Activated CD8-positive, alpha-beta memory T cell treated with anti-CD3 and anti-CD28 coated beads, Interleukin-2, amount 50 U/mL, for 1 hour (primary cell): Measurements from ENCODE around the gene PRKCH.
"Not testable (repeated sequence)": the region's sequence is repeated elsewhere in the genome, so short reads cannot be mapped to it uniquely, and the experiment has no call there.

Experiments
- DNase-seq: peaks from one replicate; pipeline ENCODE4 v3.0.0-alpha.2; 2020; ENCODE audit errors: extremely low read depth

PRKCH gene

DNA sequence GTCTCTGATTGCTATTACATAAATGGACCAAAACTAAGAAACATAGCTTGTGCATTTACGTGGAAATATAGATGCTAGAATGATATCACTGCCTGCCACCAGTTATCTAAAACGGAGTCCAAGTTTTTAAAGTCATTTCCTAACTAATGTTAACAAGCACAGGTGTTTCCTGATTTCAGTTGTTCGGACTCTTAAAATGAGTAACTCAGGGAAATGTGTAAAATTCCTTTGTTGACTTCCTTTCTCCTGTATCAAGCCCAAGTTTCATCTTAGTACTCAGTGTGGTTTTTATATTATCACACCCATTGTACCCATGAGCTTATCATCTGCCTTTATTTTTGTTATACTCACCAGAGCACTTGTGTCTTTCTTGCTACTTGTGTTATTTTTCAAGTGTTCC, 13.2 kb upstream of the PRKCH start:
- no peak for DNase-seq

DNA sequence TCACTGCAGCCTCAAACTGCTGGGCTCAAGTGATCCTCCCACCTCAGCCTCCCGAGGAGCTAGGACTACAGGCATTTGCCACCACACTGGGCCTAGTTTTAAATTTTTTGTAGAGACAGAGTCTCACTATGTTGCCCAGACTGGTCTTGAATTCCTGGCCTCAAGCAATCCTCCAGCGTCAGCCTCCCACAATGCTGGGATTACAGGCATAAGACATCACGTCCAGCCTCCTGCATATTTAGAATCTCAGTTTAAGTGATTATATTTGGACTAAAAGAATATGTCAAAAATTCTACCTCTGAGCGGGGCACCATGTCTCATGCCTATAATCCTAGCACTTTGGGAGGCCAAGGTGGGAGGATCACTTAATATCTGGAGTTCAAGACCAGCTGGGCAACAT, 12.7 kb upstream of the PRKCH start:
- DNase-seq = not testable (repeated sequence)

DNA sequence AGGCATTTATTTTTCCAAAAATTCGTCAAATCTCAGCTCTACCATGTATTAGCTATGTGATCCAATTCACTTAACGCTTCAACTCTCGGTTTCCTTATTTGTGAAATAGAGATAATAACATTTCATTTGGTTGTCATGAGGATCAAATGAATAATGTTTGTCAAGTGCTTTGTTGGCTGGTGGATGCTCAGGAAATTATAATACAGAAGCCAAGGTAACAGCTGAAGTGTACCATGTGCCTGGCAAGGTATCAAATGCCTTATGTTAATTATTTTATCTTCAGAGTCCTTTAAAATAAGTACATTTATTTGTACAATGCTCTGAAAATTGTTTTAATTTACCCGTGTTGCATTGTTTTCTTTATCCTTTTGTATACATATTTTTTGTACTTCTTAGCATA, 6.1 kb upstream of the PRKCH start:
- DNase-seq = no peak

DNA sequence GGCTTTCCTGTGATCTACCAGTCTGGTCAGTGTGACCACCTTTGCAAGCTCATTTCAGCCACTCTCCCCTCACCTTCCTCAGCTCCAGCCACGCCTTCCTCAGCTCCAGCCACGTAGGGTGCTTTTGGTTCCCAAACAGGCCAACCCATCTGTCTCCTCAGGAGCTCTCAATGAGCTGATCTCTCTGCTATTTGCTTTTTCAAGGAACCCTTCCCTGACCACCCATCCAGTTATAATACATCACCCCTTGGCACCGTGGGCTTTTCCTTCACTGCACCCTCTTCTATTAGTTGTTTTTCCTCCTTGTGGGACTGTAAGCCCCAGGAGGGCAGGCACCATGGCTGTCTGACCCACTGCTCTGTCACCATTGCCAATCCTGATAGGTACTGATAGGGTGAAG, 2.3 kb upstream of the PRKCH start:
- DNase-seq = no peak

DNA sequence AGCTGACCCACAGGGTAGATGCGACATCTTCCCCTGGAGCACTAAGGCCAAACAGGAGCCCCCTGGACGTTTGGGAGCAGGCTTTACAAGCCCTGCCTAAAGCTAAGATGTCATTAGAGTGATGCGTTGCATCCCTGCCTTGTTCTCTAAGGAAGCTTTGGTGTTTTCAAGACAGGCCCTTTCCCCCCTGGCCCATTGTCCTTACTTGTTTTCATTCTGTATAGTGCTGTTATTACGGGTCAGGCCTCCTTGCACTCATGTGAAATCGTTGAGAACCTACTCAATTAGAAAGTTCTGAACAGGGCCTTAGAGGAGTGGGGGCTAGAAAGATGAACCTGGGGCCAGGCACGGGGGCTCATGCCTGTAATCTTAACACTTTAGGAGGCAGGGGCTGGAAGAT, 1.7 kb upstream of the PRKCH start:
- DNase-seq = no peak

DNA sequence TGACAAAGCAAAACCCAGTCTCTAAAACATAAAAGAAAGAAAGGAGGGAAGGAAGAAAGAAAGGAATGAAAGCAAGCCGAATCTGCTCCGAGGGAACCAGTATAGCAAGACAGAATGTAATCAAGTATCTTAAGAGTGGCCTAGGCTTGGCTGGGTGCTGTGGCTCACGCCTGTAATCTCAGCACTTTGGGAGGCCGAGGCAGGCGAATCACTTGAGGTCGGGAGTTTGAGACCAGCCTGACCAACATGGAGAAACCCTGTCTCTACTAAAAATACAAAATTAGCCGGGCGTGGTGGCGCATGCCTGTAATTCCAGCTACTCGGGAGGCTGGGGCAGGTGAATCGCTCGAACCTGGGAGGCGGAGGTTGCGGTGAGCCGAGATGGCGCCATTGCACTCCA, 1.2 kb upstream of the PRKCH start:
- not testable (repeated sequence) for DNase-seq

DNA sequence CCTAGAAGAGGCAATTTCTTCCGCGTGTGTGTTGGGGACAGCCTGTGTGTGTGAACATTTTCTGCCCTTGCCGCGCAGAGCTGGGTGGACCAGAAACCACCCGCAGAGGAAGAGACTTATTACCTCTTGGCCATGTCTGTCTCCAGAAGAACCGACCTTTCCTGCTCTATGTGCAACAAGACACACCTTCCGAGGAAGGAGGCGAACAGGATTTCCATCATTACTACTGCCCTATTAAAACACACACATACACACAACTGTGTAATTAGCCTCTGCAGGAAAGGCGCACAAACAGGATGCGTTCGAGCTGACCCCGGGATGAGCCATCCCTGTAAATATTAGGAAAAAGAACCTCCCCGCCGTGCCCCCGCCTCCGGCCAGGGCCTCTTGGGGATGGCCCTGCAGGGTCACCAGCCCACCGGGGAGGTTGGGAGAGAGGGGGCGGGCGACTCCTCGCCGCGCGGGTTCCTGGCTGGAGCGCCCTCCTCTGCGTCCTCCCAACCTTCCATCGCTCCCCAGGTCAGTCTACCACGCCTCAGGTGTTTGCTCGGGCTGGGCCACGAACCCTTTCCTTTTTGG, 484 bp upstream of the PRKCH start:
- DNase-seq = no peak

DNA sequence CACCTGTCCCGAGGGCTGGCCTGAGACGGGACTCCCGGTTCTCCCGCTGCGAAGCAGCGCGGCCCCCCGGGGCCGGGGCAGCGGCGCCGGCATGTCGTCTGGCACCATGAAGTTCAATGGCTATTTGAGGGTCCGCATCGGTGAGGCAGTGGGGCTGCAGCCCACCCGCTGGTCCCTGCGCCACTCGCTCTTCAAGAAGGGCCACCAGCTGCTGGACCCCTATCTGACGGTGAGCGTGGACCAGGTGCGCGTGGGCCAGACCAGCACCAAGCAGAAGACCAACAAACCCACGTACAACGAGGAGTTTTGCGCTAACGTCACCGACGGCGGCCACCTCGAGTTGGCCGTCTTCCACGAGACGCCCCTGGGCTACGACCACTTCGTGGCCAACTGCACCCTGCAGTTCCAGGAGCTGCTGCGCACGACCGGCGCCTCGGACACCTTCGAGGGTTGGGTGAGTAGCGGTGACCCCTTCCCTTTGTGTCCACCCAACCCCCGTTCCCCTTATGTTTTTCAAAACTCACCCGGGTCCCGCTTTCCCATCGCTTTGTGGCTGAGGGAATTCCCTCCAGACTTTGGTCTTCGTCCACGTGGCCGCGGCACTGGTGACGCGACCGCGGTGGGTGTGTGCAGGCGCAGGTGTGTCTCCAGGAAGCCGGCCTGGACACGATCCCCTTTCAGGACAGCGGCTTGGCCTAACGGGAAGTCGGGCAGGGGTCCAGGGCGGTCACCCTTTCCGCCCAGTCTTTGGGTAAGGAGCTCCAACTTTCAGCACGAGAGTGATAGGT, 826 bp downstream of the PRKCH start:
- DNase-seq = no peak

DNA sequence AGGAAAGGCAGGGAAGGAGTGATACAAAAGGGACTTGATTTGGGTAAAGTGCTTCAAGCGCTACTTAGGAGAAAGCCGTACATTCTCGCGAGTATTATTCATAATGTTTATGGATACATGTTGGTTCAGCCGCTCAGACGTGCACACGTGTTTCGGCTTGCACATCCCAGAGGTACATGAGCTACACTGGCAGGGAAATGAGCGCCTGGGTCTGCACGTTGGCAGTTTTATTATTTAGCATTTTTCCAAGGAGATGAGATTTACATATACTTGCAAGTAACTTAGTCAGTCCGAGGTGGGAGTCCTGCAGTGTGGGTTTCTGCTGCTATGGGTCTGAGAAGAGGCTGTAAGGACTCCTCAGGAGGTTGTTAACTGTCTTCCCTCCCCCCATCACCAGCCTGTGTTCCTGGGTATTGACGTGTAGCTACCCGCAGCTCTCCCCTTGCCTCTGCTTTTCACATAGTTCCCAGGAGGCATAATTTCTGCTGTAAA, 1.5 kb downstream of the PRKCH start:
- no peak for DNase-seq

DNA sequence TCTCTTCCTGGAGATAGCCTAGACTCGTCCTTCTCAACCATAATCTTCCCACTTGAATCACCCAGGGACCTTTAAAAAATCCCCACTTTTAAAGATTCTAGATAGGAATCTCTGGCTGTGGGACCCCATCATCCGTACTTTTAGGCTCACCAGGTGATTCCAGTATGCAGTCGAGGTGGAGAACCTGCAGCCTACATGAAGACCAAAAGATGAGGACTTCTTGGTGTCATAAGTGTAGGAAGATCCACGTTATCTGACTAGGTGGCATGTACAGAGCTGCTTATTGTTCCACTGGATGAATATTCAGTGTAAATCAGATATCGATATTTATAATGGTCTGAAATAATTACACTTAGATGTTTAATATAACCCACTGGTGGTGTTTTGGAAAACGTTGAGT, 2.6 kb downstream of the PRKCH start:
- DNase-seq = no peak

DNA sequence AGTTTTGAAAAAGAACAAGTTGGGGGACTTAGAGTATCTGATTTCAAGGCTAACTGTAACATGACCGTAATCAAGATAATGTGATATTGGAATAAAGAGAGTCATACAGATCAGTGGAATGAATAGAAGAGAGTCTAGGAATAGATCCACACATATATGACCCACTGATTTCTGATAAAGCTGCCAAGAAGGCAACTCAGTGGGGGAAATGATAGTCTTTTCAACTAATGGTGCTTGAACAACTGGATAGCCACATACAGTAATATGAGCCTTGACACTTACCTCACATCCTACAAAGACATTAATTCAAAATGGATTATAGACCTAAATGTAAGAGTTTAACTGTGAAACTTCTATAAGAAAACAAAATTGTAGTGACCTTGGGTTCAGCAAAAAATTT, 3.8 kb downstream of the PRKCH start:
- DNase-seq = no peak

DNA sequence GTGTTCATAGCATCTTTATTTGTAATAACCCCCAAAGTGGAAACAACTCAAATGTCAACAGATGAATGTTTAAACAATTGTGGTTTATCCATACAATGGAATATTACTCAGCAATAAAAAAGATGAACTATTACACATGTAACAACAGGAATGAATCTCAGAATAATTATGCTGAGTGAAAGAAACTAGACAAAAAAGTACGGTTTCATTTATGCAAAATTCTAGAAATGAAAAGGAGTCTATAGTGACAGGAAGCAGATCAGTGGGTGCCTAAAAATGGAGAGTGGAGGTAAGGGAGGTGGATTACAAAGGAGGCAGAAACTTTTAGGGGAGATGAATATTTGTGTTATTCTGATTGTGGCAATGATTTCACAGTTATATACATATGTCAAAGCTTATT, 4.8 kb downstream of the PRKCH start:
- DNase-seq = no peak

DNA sequence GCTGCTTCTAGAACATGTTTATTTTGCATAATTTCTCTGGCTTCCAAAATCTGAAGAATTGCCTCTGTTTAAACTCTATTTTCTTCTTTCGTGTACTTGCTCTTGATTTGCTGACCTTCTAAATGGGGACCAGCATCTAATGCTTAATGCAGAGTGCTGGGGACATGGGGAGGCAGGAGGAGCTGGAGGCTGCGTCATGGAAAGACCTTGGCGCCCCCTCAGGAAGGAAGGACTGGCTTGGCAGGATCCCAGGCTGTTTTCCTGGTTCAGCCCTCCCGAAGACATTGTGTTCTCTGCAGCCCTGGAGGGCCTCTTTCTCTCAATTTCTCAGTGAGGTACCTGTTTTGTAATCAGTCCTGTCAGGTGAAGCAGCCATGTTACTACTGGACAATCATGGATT, 5.5 kb downstream of the PRKCH start:
- no peak for DNase-seq

DNA sequence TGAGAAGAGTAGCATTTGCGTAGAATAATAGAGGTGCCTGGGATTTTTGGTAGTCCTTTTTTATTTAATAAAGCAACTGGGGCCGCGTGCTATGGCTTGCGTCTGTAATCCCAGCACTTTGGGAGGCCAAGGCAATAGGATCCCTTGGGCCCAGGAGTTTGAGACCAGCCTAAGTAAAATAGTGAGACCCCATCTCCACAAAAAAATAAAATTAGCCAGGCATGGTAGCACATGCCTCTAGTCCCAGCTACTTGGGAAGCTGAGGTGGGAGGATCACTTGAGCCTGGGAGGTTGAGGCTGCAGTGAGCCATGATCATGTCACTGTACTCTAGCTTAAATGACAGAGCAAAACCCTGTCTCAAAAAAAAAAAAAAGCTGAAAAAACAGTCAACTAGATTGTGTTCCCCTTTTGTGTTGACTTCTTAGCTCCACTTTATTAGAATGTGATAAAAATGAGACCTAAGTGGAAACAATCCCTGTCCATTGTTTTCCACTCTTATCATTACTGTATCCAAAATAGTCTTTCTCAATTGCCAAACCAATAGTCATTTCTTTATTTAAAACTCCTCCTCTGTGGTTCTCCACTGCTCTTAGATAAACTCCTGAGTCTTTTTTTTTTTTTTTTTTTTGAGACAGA, 7.4 kb downstream of the PRKCH start:
- no peak for DNase-seq

DNA sequence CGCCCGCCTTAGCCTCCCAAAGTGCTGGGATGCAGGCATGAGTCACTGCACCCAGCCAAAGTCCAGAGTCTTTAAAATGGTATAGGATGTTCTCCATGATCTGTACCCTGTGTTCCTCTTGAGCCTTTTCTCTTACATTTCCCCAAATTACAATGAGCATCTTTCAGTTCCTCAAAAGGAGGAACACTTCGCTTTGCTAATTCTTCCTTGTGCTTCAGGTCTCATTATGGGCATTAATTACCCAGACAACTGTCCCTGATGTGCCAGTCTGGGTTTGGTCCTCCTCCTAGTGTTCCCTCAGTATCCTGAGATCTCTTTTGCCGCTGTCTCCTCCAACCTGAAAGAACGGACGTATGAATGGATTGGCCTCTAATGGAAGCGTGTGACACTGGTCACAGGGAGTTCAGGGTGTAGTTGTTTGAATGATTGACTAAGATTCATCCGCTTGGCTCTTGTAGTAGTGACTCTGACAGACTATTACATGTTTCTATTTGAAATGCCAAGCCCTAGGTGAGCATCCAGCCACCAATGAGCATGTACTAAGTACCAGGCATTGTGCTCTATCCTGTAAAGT, 8.2 kb downstream of the PRKCH start:
- DNase-seq = no peak

DNA sequence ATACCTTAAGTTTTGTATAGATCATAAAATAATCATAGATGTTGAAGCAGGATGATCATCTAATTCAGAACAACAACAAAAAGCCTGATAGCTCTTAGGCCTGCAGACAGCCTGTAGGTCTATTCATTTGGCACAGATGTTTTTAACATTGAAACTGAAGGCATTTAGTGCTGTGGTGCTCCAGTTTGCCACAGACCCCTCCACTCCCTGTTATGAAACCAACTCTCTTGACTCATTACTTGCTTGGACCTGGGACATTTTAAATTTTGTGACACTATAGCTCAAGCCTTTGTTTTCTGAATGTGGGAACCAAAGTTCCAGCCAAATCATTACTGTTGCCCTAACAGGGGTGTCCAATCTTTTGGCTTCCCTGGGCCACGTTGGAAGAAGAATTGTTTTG, 9.1 kb downstream of the PRKCH start:
- no peak for DNase-seq

DNA sequence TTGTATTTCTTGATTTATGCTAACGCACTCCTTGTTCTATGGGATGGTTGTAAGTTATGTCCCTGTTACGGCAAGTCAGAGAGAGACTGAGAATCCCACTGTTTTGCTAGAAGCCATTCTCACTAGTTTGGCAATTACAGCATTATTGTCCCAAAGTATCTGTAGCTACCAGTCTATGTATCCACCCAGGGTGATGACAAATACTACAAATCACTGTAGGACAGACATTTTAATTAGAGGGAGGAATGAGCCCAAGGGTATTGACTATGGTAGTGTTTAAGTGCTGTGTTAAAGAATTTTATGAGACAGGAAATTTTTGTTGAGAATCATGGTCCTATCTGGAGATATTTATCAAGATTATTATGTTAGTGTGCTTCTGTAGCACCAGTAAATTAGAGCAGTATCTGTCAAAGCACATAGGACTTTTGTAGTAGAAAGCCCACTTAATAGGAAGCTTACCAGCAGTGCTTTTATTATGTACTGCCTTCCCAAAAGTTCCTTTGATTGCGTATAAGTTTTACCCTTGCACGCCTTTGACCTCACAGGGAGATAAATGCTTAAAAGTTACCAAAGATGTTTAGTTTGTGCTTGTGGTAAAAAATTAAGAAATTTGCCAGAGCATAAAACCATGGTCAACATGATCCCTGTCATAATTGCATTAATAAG, 10.7 kb downstream of the PRKCH start:
- DNase-seq = no peak

DNA sequence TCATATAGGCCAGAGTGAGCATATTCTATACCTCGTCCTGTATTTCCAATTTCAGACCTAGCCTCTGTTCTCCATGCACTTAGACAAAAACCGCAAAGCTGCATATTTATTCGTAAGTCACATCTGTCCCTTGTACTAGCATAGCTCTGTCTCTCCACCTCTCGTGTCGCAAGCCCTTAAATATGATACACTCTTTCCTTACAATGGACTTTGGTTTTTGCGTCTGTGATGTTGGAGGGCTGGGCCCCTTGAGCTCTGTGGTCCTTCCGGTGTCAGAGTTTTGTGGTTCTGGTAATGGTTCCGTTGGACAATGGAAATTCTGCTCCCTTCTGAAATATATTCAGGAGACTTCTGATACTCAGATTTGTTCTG, 11.3 kb downstream of the PRKCH start:
- DNase-seq = no peak

DNA sequence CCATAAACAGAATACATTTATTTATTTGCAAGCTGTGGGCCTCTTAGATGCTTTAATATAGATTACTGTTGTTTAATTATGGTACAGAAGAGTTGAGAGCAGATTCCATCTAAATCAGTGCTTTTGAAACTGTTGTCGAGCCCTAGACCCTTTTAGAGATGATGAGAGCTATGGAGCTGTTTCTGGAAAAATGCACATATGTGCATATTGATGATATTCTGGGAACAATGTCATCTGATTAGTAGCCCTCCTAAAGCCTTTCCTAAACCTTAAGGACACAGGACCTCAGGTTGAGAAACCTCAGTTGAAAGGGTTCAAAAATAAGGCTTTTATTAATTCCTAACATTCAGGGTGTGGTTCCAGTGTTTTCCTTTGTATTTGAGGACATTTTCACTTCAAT, 11.7 kb downstream of the PRKCH start:
- DNase-seq = no peak

DNA sequence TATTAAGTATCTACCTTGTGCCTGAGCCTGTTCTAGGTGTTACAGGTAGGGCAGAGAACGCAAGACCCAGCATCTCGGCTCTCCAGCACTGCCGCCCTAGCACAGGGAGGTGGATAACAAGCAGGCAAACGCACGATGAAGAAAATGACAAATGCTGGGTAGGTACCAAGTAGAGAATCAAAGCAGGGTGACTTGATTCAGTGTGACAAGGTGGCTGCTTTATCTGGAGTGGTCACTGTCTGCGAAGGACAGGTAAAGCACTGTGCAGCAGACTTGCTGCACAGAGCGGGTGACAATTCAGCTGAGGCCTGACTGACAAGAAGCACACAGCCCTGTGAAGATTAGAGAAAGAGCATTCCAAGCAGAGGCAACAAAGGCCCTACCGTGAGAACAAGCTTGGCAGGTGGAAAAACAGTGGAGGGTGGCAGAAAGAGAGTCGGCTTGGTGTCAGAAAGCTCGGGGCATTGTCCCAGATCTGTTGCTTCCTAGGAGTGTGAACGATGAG, 12.9 kb downstream of the PRKCH start:
- DNase-seq = no peak

DNA sequence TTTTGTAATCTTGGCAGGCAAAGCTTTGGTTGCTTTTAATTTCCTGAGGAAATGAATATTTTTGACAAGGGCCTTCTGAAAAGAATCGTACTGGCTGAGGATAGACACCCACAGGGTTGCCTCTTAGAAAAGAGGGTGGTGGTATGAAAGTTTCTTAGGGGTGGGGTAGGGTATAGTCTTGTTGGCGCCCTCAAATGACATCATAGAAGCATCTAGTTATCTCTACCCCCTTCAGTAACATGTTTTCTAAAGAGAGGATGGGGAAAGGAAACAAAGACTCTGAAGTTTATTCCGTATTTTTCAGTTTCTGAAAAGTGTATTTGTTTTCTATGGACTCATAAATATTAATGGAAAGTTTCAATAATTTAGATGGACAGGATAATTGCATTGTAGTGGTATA, 13.7 kb downstream of the PRKCH start:
- no peak for DNase-seq

DNA sequence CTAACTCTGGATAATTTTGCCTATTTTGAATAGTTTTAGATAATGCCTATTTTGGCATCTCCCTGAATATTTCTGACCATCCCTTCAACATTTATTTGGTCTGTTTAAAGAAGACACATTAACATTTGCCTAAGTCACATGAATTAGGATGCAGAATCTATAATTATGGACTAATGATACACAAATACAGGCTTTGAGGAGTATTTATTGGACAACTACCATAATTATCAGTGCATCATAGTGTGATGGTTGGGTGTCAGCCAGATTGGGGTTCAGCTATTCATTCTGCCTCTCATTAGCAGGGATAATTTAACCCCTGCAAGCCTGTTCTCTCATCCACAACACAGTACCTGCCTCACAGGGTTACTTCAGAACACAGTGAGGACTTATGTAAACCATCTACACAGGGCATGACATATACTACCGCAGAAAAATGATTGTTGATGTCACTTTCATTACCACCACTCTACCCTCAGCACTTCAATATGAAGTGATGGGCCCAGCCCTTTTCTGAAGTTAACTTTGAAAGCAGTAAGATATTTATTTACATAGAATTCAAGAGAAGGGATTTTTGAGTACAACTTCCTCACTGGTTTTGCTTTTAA, 14.4 kb downstream of the PRKCH start:
- DNase-seq = no peak
